ENCODE data around the gene SMIM7. TPM values are rescaled to one million over a fixed set of nuclear protein-coding genes. Genes with fewer than 3 reads are reported as not detected.

The SMIM7 gene
- polyA plus RNA-seq, 4 donors: 79.6 to 112 (median 104) TPM

- no peak for DNase-seq (ENCODE audit: low read depth in 4 of 4, low spot score in 3 of 4)
These were observed 35.7 kb downstream of the SMIM7 start for GRCh38 chr19:16624236-16624635.

GRCh38 chr19:16623576-16623975 is 36.4 kb downstream of the SMIM7 start:
- DNase-seq (ENCODE audit: low read depth in 4 of 4, low spot score in 3 of 4): no peak

GRCh38 chr19:16623066-16623465 is 36.9 kb downstream of the SMIM7 start:
- no peak for DNase-seq (ENCODE audit: low read depth in 4 of 4, low spot score in 3 of 4)

GRCh38 chr19:16621165-16621800 is 38.7 kb downstream of the SMIM7 start:
- no peak for DNase-seq (ENCODE audit: low read depth in 4 of 4, low spot score in 3 of 4)

GRCh38 chr19:16620584-16620983 is 39.4 kb downstream of the SMIM7 start:
- no peak for DNase-seq (ENCODE audit: low read depth in 4 of 4, low spot score in 3 of 4)

GRCh38 chr19:16620018-16620417 is 39.9 kb downstream of the SMIM7 start:
- DNase-seq (ENCODE audit: low read depth in 4 of 4, low spot score in 3 of 4): no peak

GRCh38 chr19:16619457-16619856 is 40.5 kb downstream of the SMIM7 start:
- DNase-seq (ENCODE audit: low read depth in 4 of 4, low spot score in 3 of 4): no peak

- DNase-seq (ENCODE audit: low read depth in 4 of 4, low spot score in 3 of 4): no peak
These were observed 41.7 kb downstream of the SMIM7 start for GRCh38 chr19:16618248-16618647.

- DNase-seq (ENCODE audit: low read depth in 4 of 4, low spot score in 3 of 4): no peak
These were observed 44.1 kb downstream of the SMIM7 start for GRCh38 chr19:16615808-16616207.

- DNase-seq (ENCODE audit: low read depth in 4 of 4, low spot score in 3 of 4): no peak
These were observed 45.0 kb downstream of the SMIM7 start for GRCh38 chr19:16614941-16615340.

GRCh38 chr19:16613841-16614240 is 46.1 kb downstream of the SMIM7 start:
- DNase-seq (ENCODE audit: low read depth in 4 of 4, low spot score in 3 of 4): no peak

GRCh38 chr19:16612636-16613035 is 47.3 kb downstream of the SMIM7 start:
- DNase-seq (ENCODE audit: low read depth in 4 of 4, low spot score in 3 of 4): no peak

GRCh38 chr19:16611121-16611520 is 48.8 kb downstream of the SMIM7 start:
- no peak for DNase-seq (ENCODE audit: low read depth in 4 of 4, low spot score in 3 of 4)

- no peak for DNase-seq (ENCODE audit: low read depth in 4 of 4, low spot score in 3 of 4)
These were observed 50.3 kb downstream of the SMIM7 start for GRCh38 chr19:16609511-16610200.

- no peak for DNase-seq (ENCODE audit: low read depth in 4 of 4, low spot score in 3 of 4)
These were observed 51.6 kb downstream of the SMIM7 start for GRCh38 chr19:16608290-16608739.

- DNase-seq (ENCODE audit: low read depth in 4 of 4, low spot score in 3 of 4): no peak
These were observed 52.1 kb downstream of the SMIM7 start for GRCh38 chr19:16607819-16608218.

- no peak for DNase-seq (ENCODE audit: low read depth in 4 of 4, low spot score in 3 of 4)
These were observed 54.4 kb downstream of the SMIM7 start for GRCh38 chr19:16605553-16605994.

- no peak for DNase-seq (ENCODE audit: low read depth in 4 of 4, low spot score in 3 of 4)
These were observed 54.8 kb downstream of the SMIM7 start for GRCh38 chr19:16605115-16605514.

- no peak for DNase-seq (ENCODE audit: low read depth in 4 of 4, low spot score in 3 of 4)
These were observed 55.3 kb downstream of the SMIM7 start for GRCh38 chr19:16604615-16605014.

GRCh38 chr19:16603090-16603489 is 56.9 kb downstream of the SMIM7 start:
- DNase-seq (ENCODE audit: low read depth in 4 of 4, low spot score in 3 of 4): no peak

GRCh38 chr19:16601378-16602052 is 58.4 kb downstream of the SMIM7 start:
- no peak for DNase-seq (ENCODE audit: low read depth in 4 of 4, low spot score in 3 of 4)

GRCh38 chr19:16600824-16601223 is 59.1 kb downstream of the SMIM7 start:
- no peak for DNase-seq (ENCODE audit: low read depth in 4 of 4, low spot score in 3 of 4)
